H1 (cell line): ENCODE data around the gene ITGAV. TPM values are rescaled to one million over a fixed set of nuclear protein-coding genes. Genes with fewer than 3 reads are reported as not detected.

Experiments
- BCL11A ChIP-seq, 2 experiments: IDR thresholded peaks; one replicate each; pipeline ENCODE4 v1.6.1; 2011; ENCODE audit warnings: low read depth in 2 of 2, low read length in 2 of 2, mild to moderate bottlenecking in 2 of 2
- NANOG ChIP-seq: IDR thresholded peaks from 2 replicates; pipeline ENCODE4 v1.6.1; 2011; ENCODE audit warnings: low read length, low read depth, mild to moderate bottlenecking, inconsistent platforms; ENCODE audit not compliant: insufficient read depth, poor library complexity, severe bottlenecking
- SIN3A ChIP-seq, 2 experiments: IDR thresholded peaks in 1 of 2; conservative IDR thresholded peaks in 1 of 2; 2 replicates each; pipeline ENCODE4 v1.6.1; 2011 to 2012; ENCODE audit warnings: low read length in 2 of 2, improper control_type of control experiment in 1 of 2, low read depth in 1 of 2, mild to moderate bottlenecking in 1 of 2
- polyA plus RNA-seq, 7 experiments: library from polyadenylated mRNA; depleted of rRNA in 3 of 7; stranded (reverse) in 5 of 7; unstranded in 2 of 7; fragments of >200 nt in 5 of 7; fragments of 200-250 nt in 2 of 7; gene quantifications; 1 replicate in 5 of 7; 2 replicates in 1 of 7; 4 replicates in 1 of 7; pipeline versions ENCODE4 v1.2.1 to v1.2.3, GENCODE V29; 2011 to 2013; ENCODE audit warnings: missing spikeins in 2 of 7, mixed read lengths in 2 of 7
- total RNA-seq: library from RNA; stranded (reverse); fragmentation: NEBNext Ultra II Directional; extraction: Animal tissue kit (Norgen Biotek cat#: 25700); gene quantifications from 2 replicates; pipeline ENCODE4 v1.2.1, GENCODE V29; 2021

The ITGAV gene
- total and polyA plus RNA-seq, 2 of the 8 experiments (the other 6 are each of a cell fraction or from before 2014, with no cell fraction given): 11.7 to 42.4 TPM

- no peak for TF ChIP-seq BCL11A (IDR thresholded peaks at IDR 0.05; ENCODE audit: low read depth in 2 of 2, low read length in 2 of 2)
- no peak for TF ChIP-seq SIN3A (conservative IDR thresholded peaks at IDR 0.05 in 1 of 2, IDR thresholded peaks at IDR 0.05 in 1 of 2; ENCODE audit: low read depth in 1 of 2, low read length in 2 of 2)
- no peak for TF ChIP-seq NANOG
These were observed 780 bp upstream of the ITGAV start (continued) for GRCh38 chr2:186588940-186589611.
